ENCODE results near the gene IFI44. TPM values are rescaled to one million over a fixed set of nuclear protein-coding genes. Genes with fewer than 3 reads are reported as not detected.

The IFI44 gene
- total and polyA plus RNA-seq, 9 of the 15 experiments (the other 6 are each of a cell fraction or from before 2014, with no cell fraction given): 0.11 TPM; not detected in 8

- 3% methylated on average over 9 of the region's 9 CpGs for WGBS (ENCODE audit: insufficient coverage, low coverage, missing lambda C conversion rate)
- Histone ChIP-seq H3K36me3 (ENCODE audit: control insufficient read depth, insufficient read depth, low read length) (no peaks in the 10 kb centered on the region), H3K4me1 (replicated peaks in 1 of 2; ENCODE audit: control insufficient read depth in 2 of 2, insufficient read depth in 2 of 2, low read length in 2 of 2) (no peaks in the 10 kb centered on the region), H3K79me2 (ENCODE audit: control insufficient read depth, insufficient read depth, low read length) (no peaks in the 10 kb centered on the region), H3K4me3 (no peak overlapping the region), H3K9me1 (ENCODE audit: control insufficient read depth, insufficient read depth, low read length) (no peaks in the 10 kb centered on the region), H3K9ac (ENCODE audit: insufficient read depth in 1 of 2, low read depth in 2 of 2, low read length in 2 of 2) (no peak overlapping the region), H3K4me2 (ENCODE audit: insufficient read depth, low read length) (no peak overlapping the region), H3K27ac (ENCODE audit: extremely low read depth, low read depth, low read length) (no peak overlapping the region), H4K20me1 (replicated peaks; ENCODE audit: control insufficient read depth, insufficient read depth, low read length) (no peaks in the 10 kb centered on the region), H2AFZ (ENCODE audit: low read depth, low read length) (no peak overlapping the region), H3K27me3 (ENCODE audit: control insufficient read depth in 2 of 2, insufficient read depth in 2 of 2, low read length in 2 of 2) (no peaks in the 10 kb centered on the region), H3K9me3 (replicated peaks; ENCODE audit: control insufficient read depth, insufficient read depth, low read depth, low read length) (no peaks in the 10 kb centered on the region)
- intact Hi-C loops (cut with micrococcal nuclease) (loop anchor here (1.0 to 5.0 kb wide), 3 partner anchors 59 to 546 kb away; no protein-coding TSS in a partner anchor), in situ Hi-C loops (cut with MboI) (no loop called here)
- FAIRE-seq: peak; percentile 15
- CTCF ChIA-PET (ENCODE audit: low intra/inter-chr PET ratio): interaction anchor here (0.9 to 1.2 kb wide), 2 partner anchors 531 to 546 kb away, joined by 6 to 7 read pairs; no protein-coding TSS in a partner anchor
- BruUV-seq (replicated peaks): no TSS peak
- DNase-seq (ENCODE audit: extremely low read depth in 1 of 4, low spot score in 3 of 4): peak; percentile 23 to 60 (median 50)
- POLR2A ChIA-PET: no interaction called here
- ATAC-seq: peak; percentile 64
- TF ChIP-seq PTTG1 (tag; IDR thresholded peaks at IDR 0.05; ENCODE audit: low read depth) (no peak), CTCF (IDR thresholded peaks at IDR 0.05 in 2 of 3, conservative IDR thresholded peaks at IDR 0.05 in 1 of 3; ENCODE audit: insufficient read depth in 2 of 3, low read depth in 1 of 3, low read length in 3 of 3) (peak; percentile 27 to 69 (median 38); a peak in 4 of 6 replicates), RBM25 (IDR thresholded peaks at IDR 0.05; ENCODE audit: low read depth, low read length, severe bottlenecking) (no peak), ZBTB49 (CRISPR knock-in tag; IDR thresholded peaks at IDR 0.05; ENCODE audit: borderline replicate concordance) (no peak), RAD21 (CRISPR knock-in tag; conservative IDR thresholded peaks at IDR 0.05 in 1 of 2, IDR thresholded peaks at IDR 0.05 in 1 of 2) (peak; percentile 61 to 65), DEAF1 (CRISPR knock-in tag; IDR thresholded peaks at IDR 0.05) (peak; percentile 50; the same call in 1 of the 2 replicates)
Observed at GRCh38 chr1:78676347-78676982, 26.8 kb downstream of the IFI44 start.

All from K562 (cell line).